T47D (cell line): ENCODE data around the gene C1QTNF5.
"Not testable (repeated sequence)": the region's sequence is repeated elsewhere in the genome, so short reads cannot be mapped to it uniquely, and the experiment has no call there.

Experiments
- DNase-seq, 2 experiments: peaks; one replicate each; pipeline versions ENCODE4 v3.0.0 to v3.0.0-alpha.2; 2011 to 2012; ENCODE audit warnings: low read depth in 1 of 2, low spot score in 1 of 2
- JUND ChIP-seq: IDR thresholded peaks from 2 replicates; pipeline ENCODE4 v1.6.1; 2012; ENCODE audit warnings: low read depth
- in situ Hi-C: cut with HindIII; loops from 2 replicates; pipeline ENCODE4 v1.10.0; 2016; ENCODE audit warnings: low sequenced_read_pairs, low pct_unique_long_range_greater_than_20kb

Gene C1QTNF5

GRCh38 chr11:119340335-119341221 lies at the start of gene C1QTNF5:
C1QTNF5 (minus strand) TSS chr11:119340883; CDS start chr11:119340397, 486 bp downstream.
- no peak for TF ChIP-seq JUND
- no peak for DNase-seq
- in situ Hi-C loops: no loop called here

GRCh38 chr11:119389611-119390254 lies 49.0 kb upstream of the C1QTNF5 start:
- peak; percentile 51 to 69 for DNase-seq
- in situ Hi-C loops: no loop called here
- no peak for TF ChIP-seq JUND

- DNase-seq: no peak
- in situ Hi-C loops: no loop called here
- TF ChIP-seq JUND: no peak
Measured at GRCh38 chr11:119388103-119388502, 47.4 kb upstream of the C1QTNF5 start.

GRCh38 chr11:119384332-119384731 lies 43.6 kb upstream of the C1QTNF5 start:
- in situ Hi-C loops: no loop called here
- DNase-seq: no peak
- TF ChIP-seq JUND: no peak

- in situ Hi-C loops: not testable (repeated sequence)
Measured at GRCh38 chr11:119382513-119382912, 41.8 kb upstream of the C1QTNF5 start.

GRCh38 chr11:119382101-119382500 lies 41.4 kb upstream of the C1QTNF5 start:
- in situ Hi-C loops: no loop called here
- no peak for DNase-seq
- no peak for TF ChIP-seq JUND

More at GRCh38 chr11:119382513-119382912, 41.8 kb upstream of the C1QTNF5 start:
- DNase-seq: not testable (repeated sequence)

- peak; percentile 83 to 99 for DNase-seq
- TF ChIP-seq JUND: no peak
- in situ Hi-C loops: no loop called here
Measured at GRCh38 chr11:119381181-119381988, 40.7 kb upstream of the C1QTNF5 start, which contains the start of gene USP2. USP2 (minus strand) TSS chr11:119381690; CDS start chr11:119373480, 8,210 bp downstream.

GRCh38 chr11:119380827-119381180 lies 40.1 kb upstream of the C1QTNF5 start:
- TF ChIP-seq JUND: no peak
- no peak for DNase-seq
- in situ Hi-C loops: no loop called here

GRCh38 chr11:119380160-119380826 lies 39.6 kb upstream of the C1QTNF5 start:
- no peak for DNase-seq
- in situ Hi-C loops: no loop called here
- TF ChIP-seq JUND: no peak

- in situ Hi-C loops: no loop called here
- no peak for TF ChIP-seq JUND
- DNase-seq: no peak
Measured at GRCh38 chr11:119378851-119379465, 38.3 kb upstream of the C1QTNF5 start.

GRCh38 chr11:119377961-119378667 lies 37.4 kb upstream of the C1QTNF5 start:
- TF ChIP-seq JUND: no peak
- in situ Hi-C loops: no loop called here
- DNase-seq: no peak
